OCI-LY3 (cell line): ENCODE data around the gene SPPL2B.

ENCODE experiments used
- CTCF ChIP-seq: fragments of 200-600, 300-600 bp; sonication (generic); IDR thresholded peaks from 2 replicates; pipeline ENCODE4 v1.5.1; 2014; ENCODE audit warnings: antibody characterized with exemption, low read length, low read depth
- EZH2phosphoT487 ChIP-seq: fragments of 200-600 bp; shearing (Covaris generic); IDR thresholded peaks from 2 replicates; pipeline ENCODE4 v1.6.1; 2018; ENCODE audit warnings: antibody characterized with exemption, mixed run types, low read depth

- TF ChIP-seq CTCF (peak; percentile 70), EZH2phosphoT487 (no peak)
Measured at GRCh38 chr19:2315818-2316353, 12.6 kb upstream of the SPPL2B start.
